Measurements from ENCODE around the gene TGFBR2.
"Not testable (repeated sequence)": the region's sequence is repeated elsewhere in the genome, so short reads cannot be mapped to it uniquely, and the experiment has no call there.

Gene TGFBR2

DNA sequence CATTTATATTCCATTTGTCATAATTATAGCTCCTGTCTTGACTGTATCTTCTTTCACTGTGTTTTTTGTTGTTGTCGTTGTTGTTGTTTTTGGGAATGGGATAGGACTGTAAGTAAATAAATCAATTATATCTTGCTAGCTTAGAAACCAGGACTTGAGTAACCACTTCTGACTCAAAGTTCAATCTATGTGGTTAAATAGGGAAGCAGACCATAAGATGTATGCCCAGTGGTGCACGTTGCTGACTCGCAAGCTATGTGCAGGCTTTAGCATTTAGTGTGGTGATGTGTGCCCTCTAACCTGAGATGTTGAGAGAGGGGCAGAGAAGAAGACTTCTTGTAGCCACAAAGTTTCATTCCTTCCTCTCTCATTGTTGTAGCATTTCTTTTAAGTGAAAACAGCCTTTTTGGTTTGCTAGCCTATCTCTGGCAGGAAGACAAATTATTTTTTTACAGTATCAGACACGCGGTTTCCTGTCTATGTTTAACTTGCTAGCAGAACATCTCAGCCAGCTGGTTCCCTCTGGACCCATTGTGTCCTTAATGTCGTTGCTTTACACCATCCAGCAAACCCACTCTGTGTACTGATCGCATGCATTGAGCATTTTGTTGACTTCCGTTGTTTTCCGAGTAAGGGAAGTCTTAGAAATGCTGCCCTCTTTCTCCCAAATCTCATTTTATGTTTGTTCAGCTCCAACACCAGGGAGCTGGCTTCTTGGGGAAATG is 52.1 kb downstream of the TGFBR2 start:
- no peak for DNase-seq

GRCh38 chr3:30659270-30660130 is 53.1 kb downstream of the TGFBR2 start:
- DNase-seq: no peak

GRCh38 chr3:30660136-30660535 is 53.7 kb downstream of the TGFBR2 start:
- no peak for DNase-seq

DNA sequence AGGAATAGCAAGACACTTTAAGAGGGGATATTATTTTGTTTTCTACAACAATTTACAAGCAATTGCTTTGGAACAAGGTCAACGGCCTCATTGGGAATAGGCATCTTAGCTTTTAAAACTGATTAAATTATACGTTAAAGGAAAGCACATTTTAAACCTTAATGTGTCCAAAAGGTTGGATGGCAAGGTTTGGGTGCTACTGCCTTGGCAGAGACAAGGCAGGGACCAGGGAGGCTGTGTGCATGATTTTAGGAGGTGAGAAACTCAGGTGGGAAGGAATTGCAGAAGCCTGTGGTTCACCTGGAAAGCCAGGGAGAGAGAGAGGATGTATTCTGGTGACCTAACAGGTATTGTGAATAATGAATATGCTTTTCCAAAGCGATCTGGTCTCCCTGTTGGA is 54.3 kb downstream of the TGFBR2 start:
- no peak for DNase-seq

- no peak for DNase-seq
Observed at GRCh38 chr3:30661098-30661873, 54.9 kb downstream of the TGFBR2 start.

GRCh38 chr3:30662836-30663235 is 56.4 kb downstream of the TGFBR2 start:
- DNase-seq: no peak

- no peak for DNase-seq
Observed at GRCh38 chr3:30663533-30664241, 57.3 kb downstream of the TGFBR2 start.

DNA sequence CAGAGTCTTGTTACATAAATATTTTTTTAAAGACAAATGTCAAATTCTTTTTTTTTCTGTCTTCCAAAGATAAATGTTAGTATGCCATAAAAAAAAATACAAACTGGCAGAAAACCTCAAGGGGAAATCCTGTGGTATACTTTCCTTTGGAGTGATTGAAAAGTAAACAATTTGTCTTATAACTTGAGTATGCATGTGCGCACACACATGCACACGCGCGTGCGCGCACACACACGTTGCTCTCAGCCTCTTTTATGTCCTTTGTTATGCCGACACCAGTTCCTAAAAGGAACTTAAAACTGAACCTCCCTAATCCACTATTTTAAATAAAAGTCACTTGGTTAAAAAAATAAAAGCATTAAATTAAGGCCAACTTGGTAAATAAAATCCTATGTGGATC is 58.1 kb downstream of the TGFBR2 start:
- DNase-seq: no peak

GRCh38 chr3:30664884-30665283 is 58.5 kb downstream of the TGFBR2 start:
- DNase-seq: no peak

DNA sequence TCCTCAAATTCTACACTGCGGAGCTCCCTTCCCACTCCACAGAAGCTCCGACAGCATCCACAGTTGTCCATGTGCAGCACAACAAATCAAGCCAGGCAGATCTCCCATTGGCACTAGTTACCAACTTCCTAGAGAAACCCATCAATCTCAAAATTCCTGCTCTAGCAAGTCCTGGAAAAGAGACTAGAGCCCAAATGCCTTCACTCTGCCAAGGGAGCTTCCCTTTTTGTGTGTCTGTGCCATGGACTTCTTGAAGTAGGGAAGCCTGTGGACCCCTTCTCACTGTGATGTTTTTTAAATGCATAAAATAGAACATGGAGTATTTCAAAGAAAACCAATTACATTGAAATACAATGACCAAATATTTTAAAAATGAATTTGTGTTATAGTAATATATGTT is 59.1 kb downstream of the TGFBR2 start:
- no peak for DNase-seq

DNA sequence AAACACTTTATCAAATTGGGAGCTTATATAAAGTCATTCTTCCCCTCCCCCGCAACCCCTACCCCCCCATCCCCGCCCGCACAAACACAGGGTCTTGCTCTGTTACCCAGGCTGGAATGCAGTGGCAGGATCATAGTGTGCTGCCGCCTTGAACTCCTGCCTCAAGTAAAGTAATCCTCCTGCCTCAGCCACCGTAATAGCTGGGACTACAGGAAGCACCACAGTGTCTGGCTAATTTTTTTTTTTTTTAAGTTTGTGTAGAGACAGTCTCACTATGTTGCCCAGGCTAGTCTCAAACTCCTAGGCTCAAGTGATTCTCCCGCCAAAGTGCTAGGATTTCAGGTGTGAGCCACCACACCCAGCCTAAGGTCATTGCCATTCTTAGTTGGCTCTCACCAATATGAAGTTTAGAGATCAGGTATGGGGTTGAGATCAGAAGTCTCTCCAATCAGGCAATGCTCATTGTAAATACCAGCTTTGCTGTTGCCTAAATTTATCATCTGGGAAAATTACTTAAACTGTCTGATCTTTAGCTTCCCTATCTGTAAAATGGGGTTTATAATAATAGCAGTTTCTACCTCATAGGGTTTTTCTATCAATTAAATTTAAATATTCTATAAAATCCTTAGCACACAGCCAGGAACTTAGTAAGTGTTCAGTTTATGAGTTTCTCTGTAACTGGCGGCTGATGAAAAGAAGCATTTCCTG is 60.3 kb downstream of the TGFBR2 start:
- no peak for DNase-seq

DNA sequence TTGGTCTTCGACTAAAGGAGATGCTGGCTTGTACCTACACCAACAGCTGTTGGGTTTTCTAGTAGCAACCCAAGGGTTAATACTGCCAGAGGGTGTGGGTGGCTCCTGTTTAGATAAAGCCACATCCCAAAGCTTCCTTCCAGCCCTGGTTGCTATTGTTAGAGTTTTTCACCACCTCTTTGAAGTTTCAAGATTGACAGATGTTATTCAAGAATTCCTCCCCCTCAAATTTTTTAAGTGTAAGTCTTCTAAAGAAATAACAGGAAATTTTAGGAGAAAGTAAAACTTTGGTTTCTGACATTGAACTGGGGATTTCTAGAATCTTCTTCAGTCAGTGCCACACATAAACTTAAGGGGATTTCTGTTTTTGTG is 60.9 kb downstream of the TGFBR2 start:
- no peak for DNase-seq

GRCh38 chr3:30668051-30668609 is 61.7 kb downstream of the TGFBR2 start:
- DNase-seq: no peak

DNA sequence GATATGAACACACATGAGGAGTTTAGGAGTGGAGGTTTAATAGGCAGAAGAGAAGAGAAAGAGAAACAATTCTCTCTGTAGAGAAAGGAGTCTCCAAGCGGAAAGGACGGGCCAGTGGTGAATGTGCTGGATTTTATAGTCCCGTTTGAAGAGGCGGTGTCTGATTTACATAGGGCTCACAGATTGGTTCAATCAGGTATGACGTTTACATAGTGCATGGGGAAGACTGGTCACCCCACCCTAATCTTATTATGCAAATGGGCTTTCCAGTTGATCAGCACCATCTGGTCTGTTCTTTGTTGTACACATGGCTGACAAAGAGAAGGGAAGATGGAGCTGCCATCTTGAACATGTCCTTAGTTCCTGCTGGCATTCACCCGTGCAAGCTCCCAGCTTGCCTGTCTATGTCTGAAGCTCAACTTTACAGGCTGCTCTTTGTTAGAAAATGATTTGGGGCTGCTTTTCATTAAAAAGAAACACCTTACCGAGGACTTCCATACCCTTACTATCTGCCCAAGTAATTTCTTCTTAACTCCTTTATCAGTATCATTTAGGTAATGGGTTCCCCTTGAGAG is 63.0 kb downstream of the TGFBR2 start:
- DNase-seq: not testable (repeated sequence)

GRCh38 chr3:30670292-30670691 is 63.9 kb downstream of the TGFBR2 start:
- DNase-seq: no peak

GRCh38 chr3:30671527-30672286 is 65.3 kb downstream of the TGFBR2 start:
- no peak for DNase-seq

DNA sequence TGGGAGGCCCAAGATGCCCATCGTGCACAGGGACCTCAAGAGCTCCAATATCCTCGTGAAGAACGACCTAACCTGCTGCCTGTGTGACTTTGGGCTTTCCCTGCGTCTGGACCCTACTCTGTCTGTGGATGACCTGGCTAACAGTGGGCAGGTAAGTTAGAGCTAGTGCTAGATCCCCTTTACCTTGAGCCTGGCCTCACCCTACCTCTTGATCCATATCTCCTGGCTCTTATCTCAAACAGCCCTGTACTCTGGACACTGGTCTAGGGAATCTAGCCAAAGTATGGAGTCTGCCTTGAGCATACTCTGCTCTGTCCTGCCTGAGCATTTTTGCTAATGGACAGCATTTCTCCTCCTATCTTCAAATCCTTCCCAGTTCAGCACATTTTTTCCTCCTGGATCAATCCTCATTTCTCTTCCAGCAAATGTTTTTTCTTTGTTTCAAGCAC is 65.9 kb downstream of the TGFBR2 start:
- no peak for DNase-seq

DNA sequence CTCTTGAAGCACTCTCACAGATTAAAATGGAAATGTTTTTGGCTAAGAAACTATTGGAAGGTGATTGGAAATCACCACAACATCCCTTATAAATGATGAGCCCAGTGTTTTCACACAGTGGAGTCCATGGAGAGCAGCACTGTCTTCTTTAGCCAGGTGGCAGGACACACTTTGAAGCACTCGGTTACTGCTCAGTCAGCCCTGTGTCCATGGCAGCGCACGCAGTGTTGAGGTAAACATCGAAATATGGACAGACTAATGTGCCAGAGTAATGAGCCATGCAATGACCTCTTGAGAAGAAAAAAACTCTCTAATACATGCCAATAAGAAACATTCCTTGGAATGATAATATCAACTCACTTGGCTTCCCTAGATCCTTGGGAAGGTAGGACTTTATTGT is 66.6 kb downstream of the TGFBR2 start:
- DNase-seq: no peak

- DNase-seq: no peak
Observed at GRCh38 chr3:30673425-30674341, 67.3 kb downstream of the TGFBR2 start.

- DNase-seq: no peak
Observed at GRCh38 chr3:30675006-30675405, 68.6 kb downstream of the TGFBR2 start.

All from activated T-cell treated with anti-CD3 and anti-CD28 coated beads, Interleukin-2, amount 50 U/mL, for 1 hour (primary cell).